HG03457 (cell line): ENCODE data around the gene PRRC2B.

ENCODE experiments used
- ATAC-seq: cut with Tn5 transposase; IDR thresholded peaks from one replicate; pipeline ENCODE4 v1.9.1; 2021; ENCODE audit warnings: moderate number of reproducible peaks; ENCODE audit not compliant: unreplicated experiment

The PRRC2B gene

DNA sequence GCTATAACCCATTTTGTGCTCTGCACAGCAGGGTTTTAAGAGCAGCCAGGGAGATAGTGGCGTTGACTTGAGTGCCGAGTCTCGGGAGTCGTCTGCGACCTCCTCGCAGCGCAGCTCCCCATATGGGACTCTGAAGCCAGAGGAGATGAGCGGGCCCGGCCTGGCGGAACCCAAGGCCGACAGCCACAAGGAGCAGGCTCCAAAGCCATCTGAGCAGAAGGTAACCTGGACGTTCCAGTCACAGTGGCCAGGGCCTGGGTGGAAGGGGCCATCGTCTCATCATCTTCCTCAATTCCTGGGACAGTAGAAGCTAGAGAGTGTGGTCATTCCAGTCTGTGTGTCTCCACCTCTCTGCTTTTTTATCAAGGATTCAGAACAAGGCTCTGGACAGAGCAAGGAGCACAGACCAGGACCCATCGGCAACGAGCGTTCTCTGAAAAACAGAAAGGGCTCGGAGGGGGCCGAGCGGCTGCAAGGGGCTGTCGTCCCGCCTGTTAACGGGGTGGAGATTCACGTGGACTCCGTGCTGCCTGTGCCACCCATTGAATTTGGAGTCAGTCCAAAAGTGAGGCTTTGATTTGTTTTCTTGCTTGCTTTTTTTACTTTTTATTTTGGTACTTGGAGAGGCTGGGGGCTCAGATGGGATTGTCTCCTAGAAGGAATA, 88.6 kb downstream of the PRRC2B start:
- no peak for ATAC-seq

DNA sequence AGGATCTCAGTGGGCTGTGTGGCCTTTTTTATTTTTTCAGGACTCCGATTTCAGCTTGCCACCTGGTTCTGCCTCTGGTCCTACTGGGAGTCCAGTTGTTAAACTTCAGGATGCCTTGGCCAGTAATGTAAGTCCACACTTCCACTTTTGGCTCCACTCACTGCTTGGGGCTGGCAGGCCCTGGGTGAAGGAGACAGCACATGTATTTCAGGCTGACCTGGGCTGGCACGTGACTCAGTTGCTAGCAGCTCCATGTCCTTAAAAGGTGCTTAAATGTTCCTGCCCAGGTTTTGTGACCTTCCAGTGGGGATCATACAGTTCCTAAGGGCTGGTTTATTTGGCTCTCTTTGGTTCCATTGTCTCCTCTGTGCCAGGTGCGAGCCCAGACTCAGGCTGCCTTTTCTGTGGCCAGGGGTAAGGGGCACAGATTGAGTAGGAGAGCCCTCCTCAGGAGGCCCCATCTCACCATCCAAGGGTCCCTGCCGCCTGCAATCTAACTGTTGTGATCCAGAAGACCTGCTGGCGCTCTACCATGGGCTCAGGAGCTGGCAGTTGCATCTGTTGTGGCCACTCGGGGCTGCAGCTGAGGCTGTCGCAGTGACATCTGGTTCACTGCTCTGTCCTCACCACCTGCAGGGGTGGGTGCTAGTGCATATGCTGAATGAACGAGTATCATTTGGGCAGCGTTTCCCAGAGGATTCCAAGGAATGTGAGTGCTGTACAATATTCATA, 89.6 kb downstream of the PRRC2B start:
- ATAC-seq: no peak

DNA sequence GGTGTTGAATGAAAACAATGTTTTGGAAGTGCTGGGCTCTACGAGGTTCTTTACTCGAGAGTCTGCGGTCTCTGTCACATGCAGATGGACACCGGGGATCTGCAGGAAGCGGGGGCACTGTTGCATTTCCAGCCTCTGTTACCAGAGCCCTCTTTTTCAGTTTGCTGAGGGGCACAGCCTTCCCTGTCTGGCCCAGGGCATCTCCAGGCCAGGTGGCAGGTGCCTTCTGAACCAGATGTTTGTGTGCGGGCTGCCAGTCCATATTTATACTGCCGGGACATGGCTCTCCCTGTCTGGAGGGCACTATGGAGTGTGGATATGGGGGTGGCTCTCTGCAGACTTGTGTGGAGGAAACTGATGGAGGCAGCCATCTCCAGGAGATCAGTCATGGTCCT, 90.2 kb downstream of the PRRC2B start:
- no peak for ATAC-seq

DNA sequence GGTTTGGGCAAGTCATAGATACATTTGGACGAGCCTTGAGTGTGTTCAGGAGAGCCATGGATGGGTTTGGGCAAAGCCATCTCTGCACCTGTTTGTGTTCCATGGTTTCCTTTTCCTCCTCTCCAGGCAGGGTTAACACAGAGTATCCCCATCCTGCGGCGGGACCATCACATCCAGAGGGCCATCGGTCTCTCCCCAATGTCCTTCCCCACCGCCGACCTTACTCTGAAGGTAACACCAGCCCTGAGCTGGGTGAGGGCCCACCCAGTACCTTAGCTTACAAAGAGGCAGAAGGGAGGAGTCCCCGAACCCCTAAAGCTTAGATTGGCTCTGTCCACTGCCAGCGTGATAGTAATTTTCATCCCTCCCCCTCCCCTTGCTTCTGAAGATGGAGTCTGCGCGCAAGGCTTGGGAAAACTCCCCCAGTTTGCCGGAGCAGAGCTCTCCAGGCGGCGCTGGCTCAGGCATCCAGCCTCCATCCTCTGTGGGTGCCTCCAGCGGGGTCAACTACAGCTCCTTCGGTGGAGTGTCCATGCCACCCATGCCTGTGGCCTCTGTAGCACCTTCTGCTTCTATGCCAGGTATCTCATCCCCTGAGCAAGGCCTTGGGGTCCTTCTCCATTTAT, 90.8 kb downstream of the PRRC2B start:
- no peak for ATAC-seq

DNA sequence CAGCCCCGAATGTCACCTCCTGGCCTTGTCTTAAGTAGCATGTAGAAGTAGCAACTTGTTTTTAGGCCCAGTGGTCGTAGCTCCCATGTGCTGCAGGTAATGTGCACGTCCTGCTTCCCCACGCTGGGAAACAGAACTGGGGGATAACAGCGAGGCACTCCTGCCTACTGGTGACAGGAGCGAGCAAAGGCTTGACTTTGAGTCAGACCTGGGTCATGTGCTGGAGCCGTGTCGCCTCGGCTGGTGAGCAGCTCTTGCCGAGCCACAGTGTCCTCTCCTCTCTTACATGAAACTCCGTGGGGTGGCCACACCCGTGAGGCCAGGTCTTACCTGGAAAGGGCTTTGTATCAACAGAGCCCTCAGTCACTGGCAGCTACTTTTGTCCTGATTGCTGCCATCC, 91.3 kb downstream of the PRRC2B start:
- no peak for ATAC-seq

DNA sequence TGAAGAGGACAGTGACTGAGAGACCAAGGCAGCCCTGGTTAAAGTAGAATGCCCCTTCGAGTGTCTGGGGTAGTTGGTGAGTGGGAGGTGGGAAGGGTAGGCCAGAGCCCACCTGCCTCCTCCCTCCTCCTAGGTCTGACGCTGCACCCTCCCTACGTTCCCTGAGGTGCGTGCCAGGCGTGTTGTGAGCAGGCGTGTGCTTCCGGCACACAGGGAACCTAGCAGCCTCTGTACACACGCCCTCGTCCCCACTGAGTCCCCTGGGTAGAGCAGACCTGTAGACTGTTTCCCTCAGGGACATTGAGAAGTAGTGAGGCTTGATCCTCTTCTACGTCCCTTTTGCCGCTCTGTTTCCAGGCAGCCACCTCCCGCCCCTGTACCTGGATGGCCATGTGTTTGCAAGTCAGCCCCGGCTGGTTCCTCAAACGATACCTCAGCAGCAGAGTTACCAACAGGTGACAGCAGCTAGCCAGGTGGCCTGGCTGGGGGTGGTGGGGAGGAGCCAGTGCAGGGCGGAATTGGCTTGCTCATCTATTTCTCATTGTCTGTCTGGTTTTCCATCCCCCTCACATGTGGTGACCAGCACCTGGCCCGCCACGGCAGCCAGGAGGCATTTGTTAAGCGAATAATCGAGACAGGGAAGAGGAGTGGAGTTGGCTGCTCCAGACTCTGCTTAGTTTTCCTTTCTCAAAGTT, 92.0 kb downstream of the PRRC2B start:
- no peak for ATAC-seq

DNA sequence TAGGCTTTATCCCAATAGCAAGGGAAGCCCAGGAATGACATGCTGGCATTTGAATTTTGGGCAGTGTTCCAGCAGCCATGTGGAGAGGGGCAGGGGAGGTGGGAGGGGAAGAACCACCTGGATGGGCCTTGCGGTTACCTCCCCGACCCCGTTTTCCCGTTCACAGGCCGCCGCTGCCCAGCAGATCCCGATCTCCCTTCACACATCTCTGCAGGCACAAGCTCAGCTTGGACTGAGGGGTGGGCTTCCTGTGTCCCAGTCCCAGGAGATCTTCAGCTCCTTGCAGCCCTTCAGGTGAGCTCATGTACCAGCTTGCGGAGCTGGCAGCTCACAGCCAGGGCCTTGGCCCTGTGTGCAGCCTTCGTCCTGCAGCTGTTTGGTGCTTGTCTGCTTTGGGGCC, 93.1 kb downstream of the PRRC2B start:
- no peak for ATAC-seq

DNA sequence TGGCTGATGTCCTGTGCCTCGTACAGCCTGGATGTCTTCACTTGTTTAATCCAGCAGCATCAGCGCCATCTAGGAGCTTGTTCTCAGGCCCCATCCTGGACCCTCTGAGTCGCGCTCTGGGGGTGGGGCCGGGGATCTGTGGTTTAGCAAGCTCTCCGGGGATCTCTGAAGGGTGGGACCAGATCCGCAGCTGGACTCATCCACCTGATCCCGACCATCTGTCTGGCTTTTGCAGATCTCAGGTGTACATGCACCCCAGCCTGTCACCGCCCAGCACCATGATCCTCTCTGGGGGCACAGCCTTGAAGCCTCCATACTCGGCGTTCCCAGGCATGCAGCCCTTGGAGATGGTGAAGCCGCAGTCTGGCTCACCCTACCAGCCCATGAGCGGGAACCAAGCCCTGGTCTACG, 93.7 kb downstream of the PRRC2B start:
- ATAC-seq: no peak

DNA sequence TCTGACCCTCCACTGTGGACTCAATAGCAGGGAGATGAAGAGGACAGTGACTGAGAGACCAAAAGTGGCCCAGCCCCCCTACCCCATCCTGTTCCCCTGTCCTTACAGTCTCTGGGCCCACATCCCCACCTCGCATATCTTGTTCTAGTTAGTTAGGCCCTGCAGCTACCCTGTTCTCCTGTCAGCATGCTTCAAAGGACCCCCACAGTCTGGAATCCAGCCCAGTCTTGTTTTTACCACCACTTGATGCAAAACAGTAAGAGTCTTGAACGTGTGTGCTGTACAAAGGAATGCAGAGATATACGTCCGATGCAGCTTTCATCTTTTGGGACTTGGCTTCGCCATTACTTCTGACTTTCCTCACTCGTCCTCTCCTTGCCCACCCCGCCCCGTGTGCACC, 96.6 kb downstream of the PRRC2B start:
- ATAC-seq: no peak

DNA sequence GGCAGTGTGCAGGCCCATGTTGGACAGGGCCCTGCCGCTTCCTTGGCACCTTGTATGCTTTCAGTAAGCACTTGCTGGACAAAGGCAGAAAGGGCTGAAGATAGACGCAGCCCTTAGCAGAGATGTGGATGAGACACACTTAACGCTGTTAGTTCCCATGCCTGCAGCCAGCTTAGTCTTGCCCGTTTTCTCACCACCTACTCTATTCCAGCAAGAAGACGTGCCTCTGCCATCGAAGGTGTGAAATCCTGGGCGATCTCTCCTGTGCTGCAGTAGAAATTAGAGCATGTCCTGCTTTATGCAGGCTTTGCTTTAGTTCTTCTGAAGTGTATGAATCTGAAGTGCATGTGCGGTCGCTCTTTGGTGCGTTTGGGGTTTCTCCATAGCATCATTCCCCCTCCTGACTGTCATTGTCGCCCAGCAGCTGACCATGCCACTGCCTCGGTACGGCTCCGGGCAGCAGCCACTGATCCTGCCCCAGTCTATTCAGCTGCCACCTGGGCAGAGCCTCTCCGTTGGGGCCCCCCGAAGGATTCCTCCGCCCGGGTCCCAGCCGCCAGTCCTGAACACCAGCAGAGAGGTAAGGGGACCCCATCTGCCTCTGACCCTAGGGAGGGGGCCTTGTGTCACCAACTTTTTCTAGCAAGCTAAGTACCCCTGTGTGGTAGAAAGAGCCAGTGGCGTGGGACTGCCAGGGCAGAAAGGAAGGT, 97.3 kb downstream of the PRRC2B start:
- ATAC-seq: no peak

DNA sequence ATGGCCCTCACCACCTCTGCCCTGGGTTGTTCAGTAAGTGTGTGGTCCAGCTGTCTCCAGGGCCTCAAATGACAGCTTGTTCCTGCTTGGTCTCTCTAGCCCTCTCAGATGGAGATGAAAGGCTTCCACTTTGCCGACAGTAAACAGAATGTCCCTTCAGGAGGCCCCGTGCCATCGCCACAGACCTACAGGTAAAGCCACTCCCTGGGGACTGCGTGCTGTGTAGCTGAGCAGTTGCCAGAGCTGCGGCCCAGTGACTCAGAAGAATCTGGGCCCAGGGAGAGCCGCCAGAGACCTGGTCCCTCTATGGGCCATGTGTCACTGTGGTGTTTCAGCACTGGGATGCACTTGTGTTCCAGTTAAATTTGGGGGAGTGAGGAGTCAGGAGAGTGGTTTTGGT, 98.2 kb downstream of the PRRC2B start:
- ATAC-seq: no peak

DNA sequence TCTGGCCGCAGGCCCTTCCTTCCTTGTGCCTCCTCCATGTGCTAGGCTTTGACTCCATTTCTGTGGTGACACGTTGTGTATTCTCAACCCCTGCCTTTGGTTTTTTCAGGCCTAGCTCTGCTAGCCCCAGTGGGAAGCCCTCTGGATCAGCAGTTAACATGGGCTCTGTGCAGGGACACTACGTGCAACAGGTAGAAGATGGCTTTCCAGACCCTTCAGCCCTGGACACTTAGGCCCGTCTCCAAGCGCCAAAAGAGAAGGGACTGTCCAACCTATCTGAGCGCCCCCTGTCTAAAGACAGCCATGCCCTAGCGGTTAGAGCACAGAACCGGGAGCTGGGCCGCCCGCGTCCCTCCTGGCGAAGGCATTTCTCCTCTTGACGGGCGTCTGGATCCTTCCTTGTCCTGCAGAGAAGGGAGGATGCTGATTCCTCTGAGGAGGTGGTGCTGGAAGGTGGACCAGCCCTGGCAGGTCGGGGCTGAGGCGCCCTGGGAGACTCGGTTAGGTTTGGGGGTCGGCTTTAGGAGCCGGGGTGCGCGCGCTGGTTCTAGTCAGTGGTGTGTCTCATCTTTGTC, 100.5 kb downstream of the PRRC2B start:
- no peak for ATAC-seq

DNA sequence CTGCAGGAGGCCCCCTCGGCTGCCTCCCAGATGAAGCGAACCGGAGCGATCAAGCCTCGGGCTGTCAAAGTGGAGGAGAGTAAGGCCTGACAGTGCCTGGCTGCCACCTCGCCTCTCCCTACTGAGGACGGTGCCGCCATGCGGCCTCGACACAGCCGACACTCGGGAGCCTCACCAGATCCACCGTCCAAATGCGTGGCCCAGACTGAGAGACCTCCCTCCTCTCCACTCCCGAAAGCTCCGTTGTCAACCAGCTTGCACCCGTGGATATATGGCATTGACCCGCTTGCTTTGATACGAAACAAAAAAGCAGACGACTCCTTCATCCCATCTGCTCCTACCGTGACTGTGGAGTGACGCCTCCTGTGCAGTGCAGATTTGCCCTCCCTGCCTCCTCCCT, 101.9 kb downstream of the PRRC2B start:
- no peak for ATAC-seq

DNA sequence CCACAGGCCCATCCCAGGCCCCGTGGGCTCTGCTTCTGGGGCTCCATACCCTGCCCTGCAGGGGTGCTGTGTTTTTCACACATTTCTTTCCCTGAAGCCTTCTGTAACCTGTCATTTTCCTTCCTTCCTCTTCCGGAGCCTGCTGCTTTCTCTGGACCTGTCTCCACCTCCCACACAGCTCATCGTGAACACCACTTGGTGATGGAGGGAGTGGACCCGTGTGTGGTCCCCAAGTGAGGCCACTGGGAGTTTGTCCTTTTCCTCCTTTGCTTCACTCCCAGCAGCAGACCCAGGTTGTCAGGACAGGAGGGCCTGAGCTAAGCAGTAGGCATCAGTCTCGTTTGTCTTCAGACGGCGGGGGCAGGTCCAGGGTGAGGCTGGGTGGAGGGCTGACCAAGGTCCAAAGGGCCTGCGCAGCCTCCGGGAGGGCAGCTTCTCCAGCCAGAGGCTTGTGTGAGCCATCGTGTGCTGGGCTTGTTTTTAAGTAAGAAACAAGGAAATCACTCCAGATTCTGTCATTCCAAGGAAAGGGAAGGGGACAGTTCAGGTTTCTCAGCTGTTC, 103.0 kb downstream of the PRRC2B start:
- no peak for ATAC-seq

DNA sequence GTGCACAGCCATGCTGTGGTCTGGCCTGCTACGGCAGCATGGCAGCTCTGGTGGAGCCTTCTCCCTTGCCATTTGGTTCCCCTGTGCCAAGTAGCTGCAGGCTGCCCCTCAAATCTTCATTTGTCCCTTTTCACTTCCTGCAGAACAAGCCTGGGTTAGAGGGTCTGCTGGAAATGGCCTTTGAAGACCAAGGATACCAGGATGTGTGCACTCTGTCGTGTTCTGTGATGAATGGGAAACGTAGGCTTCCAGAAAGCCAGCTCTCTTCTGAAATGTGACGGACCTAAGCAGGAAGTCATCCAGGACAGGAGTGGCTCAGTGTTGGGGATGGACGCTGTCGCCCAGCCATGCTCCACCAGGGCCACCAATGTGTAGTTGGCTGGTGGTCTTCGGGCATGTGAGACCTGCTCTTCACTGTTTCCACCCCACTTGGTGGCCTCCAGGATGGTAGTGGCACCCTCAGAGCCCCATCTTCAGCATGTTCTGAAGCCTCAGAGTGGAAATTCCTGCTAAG, 105.4 kb downstream of the PRRC2B start:
- no peak for ATAC-seq

DNA sequence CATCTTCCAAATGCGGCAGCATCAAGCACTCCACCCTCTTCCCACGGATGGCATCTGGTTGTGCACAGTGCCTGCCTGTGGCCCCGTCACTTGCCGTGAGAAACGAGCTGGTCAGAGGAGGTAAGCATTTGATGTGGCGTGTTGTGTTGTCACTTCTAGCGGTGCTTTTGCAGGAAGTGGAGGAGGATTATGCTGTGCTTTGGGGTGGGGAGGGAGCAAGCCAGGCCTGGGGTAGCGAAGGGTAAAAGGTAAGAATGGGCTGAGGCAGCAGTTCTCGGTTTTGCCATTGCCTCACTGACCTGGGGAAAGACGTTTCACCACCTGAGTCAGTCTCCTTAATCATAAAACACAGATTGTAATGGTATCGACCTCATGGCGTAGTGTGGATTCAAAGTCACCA, 106.5 kb downstream of the PRRC2B start:
- no peak for ATAC-seq

DNA sequence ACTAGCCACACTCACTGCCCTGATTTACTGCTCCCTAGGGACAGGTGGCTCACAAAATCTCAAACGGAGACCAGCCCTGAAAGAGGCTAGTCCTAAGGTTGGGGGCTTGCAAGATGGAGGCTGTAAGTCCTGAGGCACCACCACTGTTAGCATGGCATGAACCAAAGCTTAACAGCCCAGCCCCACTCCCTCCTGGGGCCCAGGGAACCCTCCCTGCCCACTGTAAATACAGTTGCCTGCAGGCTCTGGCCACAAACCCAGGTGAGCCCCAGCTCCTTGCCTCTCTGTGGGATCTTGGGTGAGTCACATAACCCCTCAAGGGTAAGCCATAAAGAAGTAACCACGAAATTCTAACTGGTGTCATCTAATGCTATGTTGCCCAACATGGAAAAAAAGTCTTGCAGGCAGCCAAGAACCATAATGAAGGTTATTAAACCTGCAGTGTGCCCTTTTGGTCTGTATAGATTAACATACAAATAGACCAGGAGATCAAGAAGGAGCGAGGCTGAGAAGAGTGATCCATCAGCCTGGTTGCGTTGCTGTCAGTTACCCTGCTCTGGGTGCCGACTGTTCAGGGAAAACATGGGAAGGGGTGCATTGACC, 107.2 kb downstream of the PRRC2B start:
- ATAC-seq: no peak

DNA sequence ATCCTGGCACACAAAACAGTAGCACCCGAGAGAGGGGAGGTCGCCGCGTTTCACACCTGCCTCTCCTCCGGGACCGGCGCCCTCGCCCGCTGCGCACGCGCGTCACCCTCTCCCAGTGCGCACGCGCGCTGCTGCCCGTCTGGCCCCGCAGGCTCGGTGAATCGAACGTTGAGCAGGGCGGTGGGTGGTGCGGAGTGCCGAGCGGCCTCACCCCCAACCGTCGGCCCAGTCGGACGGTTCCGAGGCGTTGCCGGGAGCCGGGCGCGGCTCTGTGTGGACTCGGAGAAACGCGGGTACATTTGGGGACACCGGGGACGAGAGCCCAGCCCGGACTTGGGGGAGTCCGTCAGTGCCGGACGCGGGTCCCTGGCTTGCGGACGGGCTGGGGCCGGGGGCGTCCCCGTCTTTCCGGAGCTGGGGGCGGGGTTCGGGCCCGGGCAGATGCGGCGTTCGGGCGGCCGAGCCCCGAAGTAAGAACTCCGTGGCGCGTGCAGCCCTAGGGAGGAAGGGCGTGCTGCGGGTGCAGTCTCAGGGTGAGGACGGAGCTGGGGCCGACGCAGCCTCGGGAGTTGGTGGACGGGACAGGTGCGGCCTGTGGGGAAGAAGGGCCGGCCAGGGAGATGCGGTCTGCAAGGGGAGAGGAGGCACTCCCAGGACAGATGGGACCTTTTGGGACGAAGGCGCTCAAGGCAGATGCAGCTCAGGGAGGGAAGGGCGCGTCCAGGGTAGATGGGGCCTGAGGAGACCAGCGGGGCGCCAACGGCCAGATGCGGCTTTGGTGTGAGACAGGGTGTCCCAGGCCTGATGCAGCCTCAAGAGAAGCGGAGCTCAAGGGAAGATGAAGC, 109.1 kb downstream of the PRRC2B start, which contains the start of gene POMT1:
Gene POMT1, plus strand, starts transcription at position 138 of the 845 bp plus-strand sequence. CDS start 1,301 bp downstream, outside the sequence.
- ATAC-seq: peak; percentile 47
